ENCODE data around the gene VSTM2B. TPM values are rescaled to one million over a fixed set of nuclear protein-coding genes. Genes with fewer than 3 reads are reported as not detected.

Gene VSTM2B
- total RNA-seq, 1 experiment from 2014 or later: not detected

DNA sequence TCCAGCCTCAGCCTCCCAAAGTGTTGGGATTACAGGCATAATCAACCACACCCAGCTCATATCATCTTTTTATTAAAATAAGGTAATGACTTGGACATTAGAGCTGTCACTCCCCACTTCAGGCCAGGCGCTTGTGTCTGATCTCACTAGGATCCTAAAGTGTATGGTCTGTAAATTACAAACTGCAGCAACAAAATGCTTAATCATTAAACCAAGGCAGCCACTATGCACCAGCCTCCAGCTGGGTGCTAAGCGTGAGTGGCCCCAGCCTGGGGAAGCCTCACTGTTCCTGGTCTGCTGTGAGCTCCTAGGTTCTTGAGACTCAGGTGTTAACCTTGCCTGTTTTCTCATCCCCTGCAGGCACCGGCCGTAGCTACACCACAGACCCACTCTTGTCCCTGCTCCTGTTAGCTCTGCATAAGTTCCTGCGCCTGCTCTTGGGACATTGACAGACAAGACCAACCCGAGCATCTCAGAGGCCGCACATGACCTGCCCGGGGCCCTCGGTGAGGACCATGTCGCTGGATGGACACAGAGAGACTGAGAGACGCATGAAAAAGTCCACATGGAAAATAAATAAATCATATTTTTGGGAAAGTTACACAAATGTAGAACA, 37.8 kb downstream of the VSTM2B start:
- ATAC-seq: no peak
- Histone ChIP-seq H3K27ac (ENCODE audit: low read length) (no peak overlapping the region), H3K36me3 (ENCODE audit: control insufficient read depth, insufficient read depth, low read length) (no peaks in the 10 kb centered on the region), H3K4me3 (ENCODE audit: low read depth in 2 of 2, low read length in 2 of 2) (no peak overlapping the region), H3K9me3 (ENCODE audit: control insufficient read depth, insufficient read depth, low read depth, low read length) (no peaks in the 10 kb centered on the region), H3K4me1 (ENCODE audit: control insufficient read depth, insufficient read depth, low read length) (no peaks in the 10 kb centered on the region), H3K27me3 (ENCODE audit: control insufficient read depth, insufficient read depth, low read length) (peaks cover 7% of the 10 kb centered on the region; the same call in 1 of the 2 replicates)
- BruUV-seq (replicated peaks): no TSS peak
- TF ChIP-seq POLR2AphosphoS5 (IDR thresholded peaks at IDR 0.05; ENCODE audit: low read depth, low read length): no peak
- TF ChIP-seq, protein P1, sequence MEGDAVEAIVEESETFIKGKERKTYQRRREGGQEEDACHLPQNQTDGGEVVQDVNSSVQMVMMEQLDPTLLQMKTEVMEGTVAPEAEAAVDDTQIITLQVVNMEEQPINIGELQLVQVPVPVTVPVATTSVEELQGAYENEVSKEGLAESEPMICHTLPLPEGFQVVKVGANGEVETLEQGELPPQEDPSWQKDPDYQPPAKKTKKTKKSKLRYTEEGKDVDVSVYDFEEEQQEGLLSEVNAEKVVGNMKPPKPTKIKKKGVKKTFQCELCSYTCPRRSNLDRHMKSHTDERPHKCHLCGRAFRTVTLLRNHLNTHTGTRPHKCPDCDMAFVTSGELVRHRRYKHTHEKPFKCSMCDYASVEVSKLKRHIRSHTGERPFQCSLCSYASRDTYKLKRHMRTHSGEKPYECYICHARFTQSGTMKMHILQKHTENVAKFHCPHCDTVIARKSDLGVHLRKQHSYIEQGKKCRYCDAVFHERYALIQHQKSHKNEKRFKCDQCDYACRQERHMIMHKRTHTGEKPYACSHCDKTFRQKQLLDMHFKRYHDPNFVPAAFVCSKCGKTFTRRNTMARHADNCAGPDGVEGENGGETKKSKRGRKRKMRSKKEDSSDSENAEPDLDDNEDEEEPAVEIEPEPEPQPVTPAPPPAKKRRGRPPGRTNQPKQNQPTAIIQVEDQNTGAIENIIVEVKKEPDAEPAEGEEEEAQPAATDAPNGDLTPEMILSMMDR (IDR thresholded peaks at IDR 0.05): no peak
- no peak for TF ChIP-seq TCF7L2 (IDR thresholded peaks at IDR 0.05; ENCODE audit: low read depth, low read length)
- TF ChIP-seq, protein P2, sequence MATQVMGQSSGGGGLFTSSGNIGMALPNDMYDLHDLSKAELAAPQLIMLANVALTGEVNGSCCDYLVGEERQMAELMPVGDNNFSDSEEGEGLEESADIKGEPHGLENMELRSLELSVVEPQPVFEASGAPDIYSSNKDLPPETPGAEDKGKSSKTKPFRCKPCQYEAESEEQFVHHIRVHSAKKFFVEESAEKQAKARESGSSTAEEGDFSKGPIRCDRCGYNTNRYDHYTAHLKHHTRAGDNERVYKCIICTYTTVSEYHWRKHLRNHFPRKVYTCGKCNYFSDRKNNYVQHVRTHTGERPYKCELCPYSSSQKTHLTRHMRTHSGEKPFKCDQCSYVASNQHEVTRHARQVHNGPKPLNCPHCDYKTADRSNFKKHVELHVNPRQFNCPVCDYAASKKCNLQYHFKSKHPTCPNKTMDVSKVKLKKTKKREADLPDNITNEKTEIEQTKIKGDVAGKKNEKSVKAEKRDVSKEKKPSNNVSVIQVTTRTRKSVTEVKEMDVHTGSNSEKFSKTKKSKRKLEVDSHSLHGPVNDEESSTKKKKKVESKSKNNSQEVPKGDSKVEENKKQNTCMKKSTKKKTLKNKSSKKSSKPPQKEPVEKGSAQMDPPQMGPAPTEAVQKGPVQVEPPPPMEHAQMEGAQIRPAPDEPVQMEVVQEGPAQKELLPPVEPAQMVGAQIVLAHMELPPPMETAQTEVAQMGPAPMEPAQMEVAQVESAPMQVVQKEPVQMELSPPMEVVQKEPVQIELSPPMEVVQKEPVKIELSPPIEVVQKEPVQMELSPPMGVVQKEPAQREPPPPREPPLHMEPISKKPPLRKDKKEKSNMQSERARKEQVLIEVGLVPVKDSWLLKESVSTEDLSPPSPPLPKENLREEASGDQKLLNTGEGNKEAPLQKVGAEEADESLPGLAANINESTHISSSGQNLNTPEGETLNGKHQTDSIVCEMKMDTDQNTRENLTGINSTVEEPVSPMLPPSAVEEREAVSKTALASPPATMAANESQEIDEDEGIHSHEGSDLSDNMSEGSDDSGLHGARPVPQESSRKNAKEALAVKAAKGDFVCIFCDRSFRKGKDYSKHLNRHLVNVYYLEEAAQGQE (IDR thresholded peaks at IDR 0.05; ENCODE audit: insufficient read depth in 1 of 2, low read depth in 2 of 2, low read length in 1 of 2): no peak
- TF ChIP-seq SIN3A (IDR thresholded peaks at IDR 0.05; ENCODE audit: borderline replicate concordance, insufficient read depth, low read depth, low read length): no peak
- ChIA-PET CTCF (no interaction called here), POLR2A (no interaction called here)
- in situ Hi-C loops (cut with HindIII; ENCODE audit: low pct_unique_long_range_greater_than_20kb, low sequenced_read_pairs): no loop called here
- DNase-seq (ENCODE audit: low read depth, low spot score): no peak
- intact Hi-C loops (cut with micrococcal nuclease; ENCODE audit: unreplicated experiment): no loop called here

DNA sequence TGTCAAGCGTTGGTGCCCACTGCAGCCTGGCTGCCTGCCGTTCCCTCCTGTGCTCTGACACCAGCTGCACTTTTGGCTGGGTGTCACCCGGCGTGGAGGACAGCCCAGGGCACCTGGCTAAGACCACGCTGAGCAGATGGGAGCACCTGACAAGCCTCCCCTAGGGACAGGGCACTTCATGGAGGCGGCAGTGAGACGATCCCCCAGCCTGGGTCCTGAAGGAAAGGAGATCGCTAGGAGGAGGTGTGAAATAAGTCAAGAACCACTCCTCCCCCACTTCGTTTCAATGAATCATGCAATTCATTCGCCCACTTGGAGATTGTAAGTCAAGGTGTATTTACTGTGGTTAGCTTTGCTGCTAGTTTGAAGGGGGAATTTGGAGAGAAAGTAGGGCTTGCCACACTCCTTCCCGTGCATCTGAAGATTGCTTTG, 38.8 kb downstream of the VSTM2B start:
- Histone ChIP-seq H3K4me1 (ENCODE audit: control insufficient read depth, insufficient read depth, low read length) (no peaks in the 10 kb centered on the region), H3K4me3 (ENCODE audit: low read depth in 2 of 2, low read length in 2 of 2) (no peak overlapping the region), H3K27me3 (ENCODE audit: control insufficient read depth, insufficient read depth, low read length) (peaks cover 7% of the 10 kb centered on the region; the same call in 1 of the 2 replicates), H3K27ac (ENCODE audit: low read length) (no peak overlapping the region), H3K9me3 (ENCODE audit: control insufficient read depth, insufficient read depth, low read depth, low read length) (no peaks in the 10 kb centered on the region), H3K36me3 (ENCODE audit: control insufficient read depth, insufficient read depth, low read length) (no peaks in the 10 kb centered on the region)
- no peak for DNase-seq (ENCODE audit: low read depth, low spot score)
- TF ChIP-seq SIN3A (IDR thresholded peaks at IDR 0.05; ENCODE audit: borderline replicate concordance, insufficient read depth, low read depth, low read length) (no peak), POLR2AphosphoS5 (IDR thresholded peaks at IDR 0.05; ENCODE audit: low read depth, low read length) (no peak), TCF7L2 (IDR thresholded peaks at IDR 0.05; ENCODE audit: low read depth, low read length) (no peak)
- TF ChIP-seq, protein P1 (IDR thresholded peaks at IDR 0.05): no peak
- TF ChIP-seq, protein P2 (IDR thresholded peaks at IDR 0.05; ENCODE audit: insufficient read depth in 1 of 2, low read depth in 2 of 2, low read length in 1 of 2): no peak
- intact Hi-C loops (cut with micrococcal nuclease; ENCODE audit: unreplicated experiment) (no loop called here), in situ Hi-C loops (cut with HindIII; ENCODE audit: low pct_unique_long_range_greater_than_20kb, low sequenced_read_pairs) (no loop called here)
- no TSS peak for BruUV-seq (replicated peaks)
- no peak for ATAC-seq
- ChIA-PET CTCF (no interaction called here), POLR2A (interaction anchor here (0.6 kb wide), 1 partner anchor 320 kb away, joined by 9 read pairs; no protein-coding TSS in a partner anchor)
